Progenitor cell of endocrine pancreas (in vitro differentiated cells): ENCODE results near the gene RAP1GAP2. TPM values are rescaled to one million over a fixed set of nuclear protein-coding genes. Genes with fewer than 3 reads are reported as not detected.

Source experiments
- DNase-seq: peaks from one replicate; pipeline ENCODE4 v3.0.0; 2021; ENCODE audit warnings: low spot score; ENCODE audit not compliant: unreplicated experiment
- H3K27ac Mint-ChIP-seq: 2 replicates; pipeline ENCODE4 v1.8.0; 2021; ENCODE audit warnings: mild to moderate bottlenecking, moderate library complexity, mixed read lengths
- H3K27me3 Mint-ChIP-seq: 2 replicates; pipeline ENCODE4 v1.8.0; 2021; ENCODE audit warnings: mixed read lengths
- H3K36me3 Mint-ChIP-seq: 2 replicates; pipeline ENCODE4 v1.8.0; 2022; ENCODE audit warnings: mixed read lengths; ENCODE audit not compliant: insufficient read depth
- H3K4me1 Mint-ChIP-seq: 2 replicates; pipeline ENCODE4 v1.8.0; 2021; ENCODE audit warnings: low read depth, mixed read lengths
- H3K4me3 Mint-ChIP-seq: 2 replicates; pipeline ENCODE4 v1.8.0; 2021; ENCODE audit warnings: low read depth, mild to moderate bottlenecking, moderate library complexity, mixed read lengths
- H3K9me3 Mint-ChIP-seq: 2 replicates; pipeline ENCODE4 v1.8.0; 2021; ENCODE audit warnings: low read depth, mixed read lengths
- total RNA-seq: library from RNA; stranded (reverse); gene quantifications from 2 replicates; pipeline ENCODE4 v1.2.1, GENCODE V29; 2021
- TF ChIP-seq, protein P1 (sequence below): fragments of 200-600 bp; sonication (generic); IDR thresholded peaks from one replicate; pipeline ENCODE4 v1.5.0; 2021; ENCODE audit warnings: antibody characterized with exemption, mild to moderate bottlenecking; ENCODE audit not compliant: unreplicated experiment

Gene RAP1GAP2
- total RNA-seq, 1 donor from 2014 or later, result 116 TPM

GRCh38 chr17:3033741-3034577, 237.7 kb downstream of the RAP1GAP2 start:
- TF ChIP-seq, protein P1, sequence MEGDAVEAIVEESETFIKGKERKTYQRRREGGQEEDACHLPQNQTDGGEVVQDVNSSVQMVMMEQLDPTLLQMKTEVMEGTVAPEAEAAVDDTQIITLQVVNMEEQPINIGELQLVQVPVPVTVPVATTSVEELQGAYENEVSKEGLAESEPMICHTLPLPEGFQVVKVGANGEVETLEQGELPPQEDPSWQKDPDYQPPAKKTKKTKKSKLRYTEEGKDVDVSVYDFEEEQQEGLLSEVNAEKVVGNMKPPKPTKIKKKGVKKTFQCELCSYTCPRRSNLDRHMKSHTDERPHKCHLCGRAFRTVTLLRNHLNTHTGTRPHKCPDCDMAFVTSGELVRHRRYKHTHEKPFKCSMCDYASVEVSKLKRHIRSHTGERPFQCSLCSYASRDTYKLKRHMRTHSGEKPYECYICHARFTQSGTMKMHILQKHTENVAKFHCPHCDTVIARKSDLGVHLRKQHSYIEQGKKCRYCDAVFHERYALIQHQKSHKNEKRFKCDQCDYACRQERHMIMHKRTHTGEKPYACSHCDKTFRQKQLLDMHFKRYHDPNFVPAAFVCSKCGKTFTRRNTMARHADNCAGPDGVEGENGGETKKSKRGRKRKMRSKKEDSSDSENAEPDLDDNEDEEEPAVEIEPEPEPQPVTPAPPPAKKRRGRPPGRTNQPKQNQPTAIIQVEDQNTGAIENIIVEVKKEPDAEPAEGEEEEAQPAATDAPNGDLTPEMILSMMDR, result no peak
- Mint-ChIP-seq H3K27me3 (no peaks in the 10 kb centered on the region), H3K36me3 (peaks cover 8% of the 10 kb centered on the region), H3K4me1 (no peaks in the 10 kb centered on the region), H3K27ac (peak overlapping the region; percentile 67), H3K9me3 (no peaks in the 10 kb centered on the region), H3K4me3 (no peak overlapping the region)
- DNase-seq, result no peak

DNA sequence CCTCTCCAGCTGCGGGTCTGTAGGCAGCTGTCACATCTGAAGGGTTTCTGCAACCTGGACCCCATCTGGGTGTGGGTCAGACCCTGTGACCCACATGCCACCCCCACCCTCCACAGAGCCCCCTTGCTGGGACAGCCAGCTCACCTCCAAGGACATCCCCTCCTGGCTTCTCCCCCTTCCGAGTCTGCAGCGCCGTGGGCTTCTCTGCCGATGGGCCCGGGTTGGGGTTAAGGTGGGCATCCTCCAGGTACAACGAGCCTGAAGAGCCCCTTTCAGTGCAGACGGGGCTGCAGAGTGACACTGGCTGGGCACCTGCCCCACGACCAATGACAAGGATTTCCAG, 238.3 kb downstream of the RAP1GAP2 start:
- no peak overlapping the region for H3K4me3 Mint-ChIP-seq
- TF ChIP-seq, protein P1, result no peak
- peaks cover 6% of the 10 kb centered on the region for H3K36me3 Mint-ChIP-seq
- no peaks in the 10 kb centered on the region for H3K4me1 Mint-ChIP-seq
- no peaks in the 10 kb centered on the region for H3K9me3 Mint-ChIP-seq
- no peak overlapping the region for H3K27ac Mint-ChIP-seq
- DNase-seq, result no peak
- no peaks in the 10 kb centered on the region for H3K27me3 Mint-ChIP-seq

- H3K27ac Mint-ChIP-seq, result peak overlapping the region; percentile 67
- peaks cover 4% of the 10 kb centered on the region for H3K27me3 Mint-ChIP-seq
- DNase-seq, result no peak
- TF ChIP-seq, protein P1, result no peak
- H3K4me3 Mint-ChIP-seq, result no peak overlapping the region
- H3K4me1 Mint-ChIP-seq, result no peaks in the 10 kb centered on the region
- H3K36me3 Mint-ChIP-seq, result peaks cover 4% of the 10 kb centered on the region
- no peaks in the 10 kb centered on the region for H3K9me3 Mint-ChIP-seq
These were observed 239.2 kb downstream of the RAP1GAP2 start for GRCh38 chr17:3035256-3035967.

DNA sequence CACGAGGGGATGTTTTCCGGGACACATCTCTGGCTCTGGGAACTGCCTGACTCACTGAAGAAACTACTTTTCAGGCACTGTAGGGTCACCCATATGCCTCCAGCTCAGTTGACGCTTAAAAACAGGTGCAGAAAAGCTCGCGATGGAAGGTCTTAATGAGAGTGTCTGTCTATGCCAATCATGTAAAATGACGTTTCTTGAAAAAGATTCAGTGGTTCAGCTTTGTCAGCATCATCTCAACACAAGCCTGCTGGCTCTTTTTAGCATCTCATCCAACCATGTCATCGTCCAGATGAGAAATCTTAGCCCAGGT, 239.7 kb downstream of the RAP1GAP2 start:
- no peak for DNase-seq
- TF ChIP-seq, protein P1, result no peak
- H3K4me1 Mint-ChIP-seq, result no peaks in the 10 kb centered on the region
- H3K4me3 Mint-ChIP-seq, result no peak overlapping the region
- H3K9me3 Mint-ChIP-seq, result no peaks in the 10 kb centered on the region
- H3K27me3 Mint-ChIP-seq, result peaks cover 4% of the 10 kb centered on the region
- peaks cover 3% of the 10 kb centered on the region for H3K36me3 Mint-ChIP-seq
- peak overlapping the region; percentile 67 for H3K27ac Mint-ChIP-seq

GRCh38 chr17:3036800-3037199, 240.6 kb downstream of the RAP1GAP2 start:
- H3K36me3 Mint-ChIP-seq, result peaks cover 3% of the 10 kb centered on the region
- TF ChIP-seq, protein P1, result no peak
- H3K4me3 Mint-ChIP-seq, result no peak overlapping the region
- H3K27ac Mint-ChIP-seq, result no peak overlapping the region
- no peaks in the 10 kb centered on the region for H3K4me1 Mint-ChIP-seq
- peaks cover 4% of the 10 kb centered on the region for H3K27me3 Mint-ChIP-seq
- no peak for DNase-seq
- H3K9me3 Mint-ChIP-seq, result no peaks in the 10 kb centered on the region
